Neutrophil (primary cell): ENCODE data around the gene HINT1.
"Not testable (repeated sequence)": the region's sequence is repeated elsewhere in the genome, so short reads cannot be mapped to it uniquely, and the experiment has no call there.

ENCODE experiments used
- H3K27ac ChIP-seq: fragments of 200-600 bp; sonication (generic); 2 replicates; pipeline ENCODE4 v1.5.1; 2016; ENCODE audit warnings: mild to moderate bottlenecking, moderate library complexity
- H3K27me3 ChIP-seq: fragments of 200-600 bp; sonication (generic); 2 replicates; pipeline ENCODE4 v1.6.0; 2016; ENCODE audit warnings: mild to moderate bottlenecking
- H3K36me3 ChIP-seq: fragments of 200-600 bp; sonication (generic); 2 replicates; pipeline ENCODE4 v1.5.1; 2017
- H3K4me1 ChIP-seq, 2 experiments: fragments of 200-600 bp in 1 of 2; sonication (generic) in 1 of 2; 1 replicate in 1 of 2; 2 replicates in 1 of 2; pipeline versions ENCODE4 v1.5.1 to v1.6.1; 2013 to 2016; ENCODE audit warnings: low read depth in 1 of 2, low read length in 1 of 2, mild to moderate bottlenecking in 1 of 2, moderate library complexity in 1 of 2; ENCODE audit not compliant: control insufficient read depth in 1 of 2, insufficient read depth in 1 of 2
- H3K4me3 ChIP-seq, 2 experiments: fragments of 200-600 bp in 1 of 2; sonication (generic) in 1 of 2; 1 replicate in 1 of 2; 2 replicates in 1 of 2; pipeline ENCODE4 v1.5.1; 2013 to 2016; ENCODE audit warnings: low read depth in 1 of 2, low read length in 1 of 2, mild to moderate bottlenecking in 1 of 2, moderate library complexity in 1 of 2
- H3K9me3 ChIP-seq: fragments of 200-600 bp; sonication (generic); 2 replicates; pipeline ENCODE4 v1.5.1; 2016
- CTCF ChIP-seq: fragments of 200-600 bp; sonication (generic); IDR thresholded peaks from 2 replicates; pipeline ENCODE4 v1.5.1; 2016; ENCODE audit warnings: antibody characterized with exemption

The HINT1 gene

DNA sequence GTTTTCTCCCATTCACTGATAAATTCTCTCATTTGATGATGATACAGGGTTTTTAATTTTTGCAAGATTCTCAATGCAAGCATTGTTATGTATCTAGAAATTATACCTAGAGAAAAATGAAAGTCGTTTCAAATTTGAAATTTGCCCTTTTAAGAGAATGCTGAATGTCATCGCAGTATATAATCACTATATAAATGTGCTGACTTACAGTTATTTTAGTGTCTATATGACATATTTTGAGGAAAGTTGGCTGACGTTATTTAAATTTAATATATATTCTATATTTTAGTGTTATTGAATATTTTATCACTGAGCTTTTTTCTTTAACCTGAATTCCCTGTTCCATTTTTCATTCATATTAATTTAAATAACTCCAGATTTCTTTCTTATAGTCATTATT, 35.5 kb upstream of the HINT1 start:
- TF ChIP-seq CTCF, result no peak
- Histone ChIP-seq H3K27me3 (no peaks in the 10 kb centered on the region), H3K4me1 (no peaks in the 10 kb centered on the region), H3K27ac (no peak overlapping the region), H3K36me3 (no peaks in the 10 kb centered on the region), H3K9me3 (no peaks in the 10 kb centered on the region), H3K4me3 (no peak overlapping the region)

- H3K27me3 ChIP-seq, result no peaks in the 10 kb centered on the region
- TF ChIP-seq CTCF, result no peak
- H3K27ac ChIP-seq, result no peak overlapping the region
- H3K4me3 ChIP-seq, result no peak overlapping the region
- no peaks in the 10 kb centered on the region for H3K36me3 ChIP-seq
- H3K4me1 ChIP-seq, result no peaks in the 10 kb centered on the region
- H3K9me3 ChIP-seq, result no peaks in the 10 kb centered on the region
These were observed 33.6 kb upstream of the HINT1 start for GRCh38 chr5:131198625-131199024.

DNA sequence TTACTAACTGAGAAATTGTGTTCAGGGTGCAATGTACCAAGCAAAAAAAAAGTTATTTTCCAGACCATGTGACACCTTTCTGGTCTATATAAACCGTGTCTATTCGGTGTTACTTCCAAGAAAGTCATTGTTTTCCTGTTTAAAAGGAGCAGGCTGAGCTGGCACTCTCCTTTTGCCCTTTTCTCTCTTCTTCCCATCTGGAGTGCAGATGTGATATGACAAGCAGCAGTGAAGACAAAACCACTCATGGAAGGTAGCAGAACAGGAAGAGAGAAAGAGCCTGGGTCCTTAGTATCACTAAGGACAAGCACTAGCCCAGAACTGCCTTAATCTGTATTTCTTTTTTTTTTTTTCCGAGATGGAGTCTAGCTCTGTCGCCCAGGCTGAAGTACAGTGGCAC, 31.3 kb upstream of the HINT1 start:
- H3K27ac ChIP-seq, result no peak overlapping the region
- no peaks in the 10 kb centered on the region for H3K9me3 ChIP-seq
- no peaks in the 10 kb centered on the region for H3K36me3 ChIP-seq
- H3K4me1 ChIP-seq, result no peaks in the 10 kb centered on the region
- H3K4me3 ChIP-seq, result no peak overlapping the region
- TF ChIP-seq CTCF, result no peak
- no peaks in the 10 kb centered on the region for H3K27me3 ChIP-seq

DNA sequence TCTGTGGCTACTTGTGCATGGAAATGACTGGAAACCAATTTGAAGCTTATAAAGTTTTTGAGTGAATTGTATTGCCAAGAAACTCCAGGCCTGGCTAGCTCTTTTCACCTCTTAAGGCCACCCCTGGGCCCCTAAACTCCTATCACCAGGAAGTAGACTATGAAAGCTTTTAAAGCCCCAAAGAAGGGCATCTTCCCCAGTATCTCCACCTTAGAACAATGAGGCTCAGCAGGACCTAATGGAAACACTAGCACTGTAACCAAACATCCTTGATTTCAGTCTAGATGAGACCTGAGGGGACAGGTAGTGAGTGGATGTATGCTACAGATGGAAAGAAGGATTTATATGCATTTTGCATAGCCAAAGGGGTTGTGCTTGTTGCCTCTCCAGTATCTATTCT, 30.6 kb upstream of the HINT1 start:
- H3K27me3 ChIP-seq, result no peaks in the 10 kb centered on the region
- H3K27ac ChIP-seq, result no peak overlapping the region
- no peak for TF ChIP-seq CTCF
- no peaks in the 10 kb centered on the region for H3K36me3 ChIP-seq
- H3K9me3 ChIP-seq, result no peaks in the 10 kb centered on the region
- H3K4me1 ChIP-seq, result no peaks in the 10 kb centered on the region
- H3K4me3 ChIP-seq, result no peak overlapping the region

- no peak for TF ChIP-seq CTCF
- H3K27me3 ChIP-seq, result no peaks in the 10 kb centered on the region
- no peaks in the 10 kb centered on the region for H3K9me3 ChIP-seq
- no peaks in the 10 kb centered on the region for H3K4me1 ChIP-seq
- H3K27ac ChIP-seq, result no peak overlapping the region
- H3K36me3 ChIP-seq, result no peaks in the 10 kb centered on the region
- H3K4me3 ChIP-seq, result no peak overlapping the region
These were observed 29.7 kb upstream of the HINT1 start for GRCh38 chr5:131194725-131195124.

- H3K27me3 ChIP-seq, H3K4me3 ChIP-seq, H3K9me3 ChIP-seq, H3K36me3 ChIP-seq, H3K27ac ChIP-seq, H3K4me1 ChIP-seq: not testable (repeated sequence)
These were observed 28.8 kb upstream of the HINT1 start for GRCh38 chr5:131193897-131194296.
